ENCODE data around the gene MRPL37. TPM values are rescaled to one million over a fixed set of nuclear protein-coding genes. Genes with fewer than 3 reads are reported as not detected.

Gene MRPL37
- total and polyA plus RNA-seq, 2 experiments from 2014 or later = 93.7 to 97.9 TPM

GRCh38 chr1:54221113-54221834 lies 21.3 kb downstream of the MRPL37 start:
- peaks cover 28% of the 10 kb centered on the region for H3K36me3 ChIP-seq
- H3K4me1 ChIP-seq (ENCODE audit: low read depth) = peaks cover 8% of the 10 kb centered on the region
- no peaks in the 10 kb centered on the region for H3K9me3 ChIP-seq (ENCODE audit: low read depth)
- H3K4me3 ChIP-seq = no peak overlapping the region
- no peaks in the 10 kb centered on the region for H3K27me3 ChIP-seq
- TF ChIP-seq, protein P1, sequence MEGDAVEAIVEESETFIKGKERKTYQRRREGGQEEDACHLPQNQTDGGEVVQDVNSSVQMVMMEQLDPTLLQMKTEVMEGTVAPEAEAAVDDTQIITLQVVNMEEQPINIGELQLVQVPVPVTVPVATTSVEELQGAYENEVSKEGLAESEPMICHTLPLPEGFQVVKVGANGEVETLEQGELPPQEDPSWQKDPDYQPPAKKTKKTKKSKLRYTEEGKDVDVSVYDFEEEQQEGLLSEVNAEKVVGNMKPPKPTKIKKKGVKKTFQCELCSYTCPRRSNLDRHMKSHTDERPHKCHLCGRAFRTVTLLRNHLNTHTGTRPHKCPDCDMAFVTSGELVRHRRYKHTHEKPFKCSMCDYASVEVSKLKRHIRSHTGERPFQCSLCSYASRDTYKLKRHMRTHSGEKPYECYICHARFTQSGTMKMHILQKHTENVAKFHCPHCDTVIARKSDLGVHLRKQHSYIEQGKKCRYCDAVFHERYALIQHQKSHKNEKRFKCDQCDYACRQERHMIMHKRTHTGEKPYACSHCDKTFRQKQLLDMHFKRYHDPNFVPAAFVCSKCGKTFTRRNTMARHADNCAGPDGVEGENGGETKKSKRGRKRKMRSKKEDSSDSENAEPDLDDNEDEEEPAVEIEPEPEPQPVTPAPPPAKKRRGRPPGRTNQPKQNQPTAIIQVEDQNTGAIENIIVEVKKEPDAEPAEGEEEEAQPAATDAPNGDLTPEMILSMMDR (IDR thresholded peaks at IDR 0.05; ENCODE audit: low read depth, low read length) = no peak
- DNase-seq (ENCODE audit: low read depth in 1 of 2, low spot score in 1 of 2) = no peak
- no peak overlapping the region for H3K27ac ChIP-seq

DNA sequence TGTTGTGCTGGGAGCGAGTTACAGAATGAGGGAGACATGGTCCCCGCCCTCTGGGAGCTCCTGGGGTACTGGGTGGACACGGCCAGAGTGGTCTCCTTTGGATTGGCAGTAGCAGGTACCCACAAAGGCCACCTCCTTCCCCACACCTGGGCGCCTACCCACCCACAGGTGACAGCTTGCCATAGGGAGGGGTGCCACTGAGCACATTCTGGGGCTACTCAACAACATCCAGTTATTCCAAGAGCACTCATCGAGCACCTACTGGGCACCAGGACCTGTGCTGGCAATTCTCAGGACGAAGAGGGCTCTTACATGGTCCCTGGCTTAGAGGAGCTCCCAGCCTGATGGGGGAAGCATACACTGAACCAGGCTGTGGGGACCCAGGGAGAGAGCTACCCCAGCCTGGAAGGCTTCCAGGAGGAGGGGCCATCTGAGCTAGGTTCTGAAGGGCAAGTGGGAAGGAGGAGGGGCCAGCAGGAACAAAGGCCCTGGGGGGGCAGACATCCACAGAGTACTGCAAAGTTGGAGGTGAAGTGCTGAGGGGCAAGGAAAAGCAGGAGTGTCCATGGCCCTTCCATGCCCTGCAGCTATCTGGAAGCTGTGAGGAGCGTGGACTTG lies 22.0 kb downstream of the MRPL37 start:
- no peak for DNase-seq (ENCODE audit: low read depth in 1 of 2, low spot score in 1 of 2)
- TF ChIP-seq, protein P1 (IDR thresholded peaks at IDR 0.05; ENCODE audit: low read depth, low read length) = no peak
- H3K27ac ChIP-seq = no peak overlapping the region

GRCh38 chr1:54222711-54223110 lies 22.7 kb downstream of the MRPL37 start:
- H3K4me1 ChIP-seq (ENCODE audit: low read depth) = peaks cover 8% of the 10 kb centered on the region
- TF ChIP-seq, protein P1 (IDR thresholded peaks at IDR 0.05; ENCODE audit: low read depth, low read length) = no peak
- DNase-seq (ENCODE audit: low read depth in 1 of 2, low spot score in 1 of 2) = no peak
- H3K36me3 ChIP-seq = peaks cover 18% of the 10 kb centered on the region
- H3K27ac ChIP-seq = peak overlapping the region; percentile 34
- no peaks in the 10 kb centered on the region for H3K9me3 ChIP-seq (ENCODE audit: low read depth)
- H3K4me3 ChIP-seq = no peak overlapping the region
- no peaks in the 10 kb centered on the region for H3K27me3 ChIP-seq

More for the DNA sequence above, 22.0 kb downstream of the MRPL37 start:
- H3K4me3 ChIP-seq = no peak overlapping the region
- no peaks in the 10 kb centered on the region for H3K27me3 ChIP-seq
- no peaks in the 10 kb centered on the region for H3K9me3 ChIP-seq (ENCODE audit: low read depth)
- peaks cover 8% of the 10 kb centered on the region for H3K4me1 ChIP-seq (ENCODE audit: low read depth)
- H3K36me3 ChIP-seq = peaks cover 21% of the 10 kb centered on the region

- H3K4me1 ChIP-seq (ENCODE audit: low read depth) = peaks cover 8% of the 10 kb centered on the region
- H3K36me3 ChIP-seq = peaks cover 14% of the 10 kb centered on the region
- no peak for DNase-seq (ENCODE audit: low read depth in 1 of 2, low spot score in 1 of 2)
- H3K9me3 ChIP-seq (ENCODE audit: low read depth) = no peaks in the 10 kb centered on the region
- TF ChIP-seq, protein P1 (IDR thresholded peaks at IDR 0.05; ENCODE audit: low read depth, low read length) = no peak
- no peak overlapping the region for H3K4me3 ChIP-seq
- no peaks in the 10 kb centered on the region for H3K27me3 ChIP-seq
- H3K27ac ChIP-seq = peak overlapping the region; percentile 63
Observed at GRCh38 chr1:54223441-54224202, 23.7 kb downstream of the MRPL37 start.

DNA sequence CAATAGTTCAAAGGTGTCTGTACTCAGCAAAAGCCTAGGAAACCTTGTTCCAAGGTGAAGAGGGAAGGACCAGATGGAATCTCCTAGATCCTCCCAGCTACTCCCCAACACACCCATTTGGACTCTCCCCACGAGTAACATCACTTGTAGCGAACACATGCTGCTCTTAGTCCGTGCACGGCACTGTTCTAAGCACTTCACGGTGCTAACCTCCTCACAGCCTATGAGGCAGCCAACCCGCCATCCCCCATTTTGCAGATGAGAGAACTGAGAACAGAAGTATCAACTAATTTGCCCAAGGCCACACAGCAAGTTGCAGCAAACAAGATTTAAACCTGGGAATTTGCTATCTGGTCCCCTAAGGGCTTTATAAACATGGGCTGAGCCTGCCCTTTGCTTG lies 24.3 kb downstream of the MRPL37 start:
- peak overlapping the region; percentile 63 for H3K27ac ChIP-seq
- TF ChIP-seq, protein P1 (IDR thresholded peaks at IDR 0.05; ENCODE audit: low read depth, low read length) = no peak
- H3K4me1 ChIP-seq (ENCODE audit: low read depth) = peaks cover 8% of the 10 kb centered on the region
- DNase-seq (ENCODE audit: low read depth in 1 of 2, low spot score in 1 of 2) = no peak
- H3K4me3 ChIP-seq = no peak overlapping the region
- H3K36me3 ChIP-seq = peaks cover 14% of the 10 kb centered on the region
- no peaks in the 10 kb centered on the region for H3K27me3 ChIP-seq
- H3K9me3 ChIP-seq (ENCODE audit: low read depth) = no peaks in the 10 kb centered on the region
